ENCODE measurements around the gene COG7.

COG7 gene

DNA sequence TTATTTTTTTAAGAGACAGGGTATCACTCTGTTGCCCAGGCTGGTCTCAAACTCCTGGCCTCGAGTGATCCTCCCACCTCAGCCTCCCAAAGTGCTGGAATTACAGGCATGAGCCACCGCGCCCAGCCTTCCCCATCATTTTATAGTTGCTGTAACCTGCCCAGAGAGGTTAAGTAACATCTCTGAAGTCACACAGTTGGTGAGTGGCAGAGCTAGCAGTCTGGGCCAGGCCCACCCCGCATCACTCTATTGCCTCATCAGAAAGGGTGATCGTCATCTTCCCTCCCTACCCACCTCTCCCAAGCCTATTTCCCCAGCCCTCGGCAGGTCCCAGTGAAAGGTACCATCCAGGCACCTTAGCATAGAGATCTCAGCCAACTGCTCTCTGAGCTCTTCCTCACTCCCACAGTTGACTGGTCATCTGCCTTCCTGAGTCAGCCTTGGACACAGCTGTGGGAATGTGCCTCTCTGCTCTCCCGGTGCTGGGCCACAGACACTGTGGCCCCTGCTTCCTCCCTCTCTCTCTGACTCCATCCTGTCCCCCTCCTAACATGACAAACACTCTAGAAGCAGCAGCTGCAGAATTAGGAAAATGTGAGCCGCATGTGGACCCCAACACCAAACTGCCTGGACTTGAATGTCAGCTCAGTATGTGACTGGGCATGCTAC is 93.8 kb downstream of the COG7 start:
- no peak for DNase-seq (ENCODE audit: low read depth in 3 of 3)

- no peak for DNase-seq (ENCODE audit: low read depth in 3 of 3)
Measured at GRCh38 chr16:23357761-23358290, 95.2 kb downstream of the COG7 start.

DNA sequence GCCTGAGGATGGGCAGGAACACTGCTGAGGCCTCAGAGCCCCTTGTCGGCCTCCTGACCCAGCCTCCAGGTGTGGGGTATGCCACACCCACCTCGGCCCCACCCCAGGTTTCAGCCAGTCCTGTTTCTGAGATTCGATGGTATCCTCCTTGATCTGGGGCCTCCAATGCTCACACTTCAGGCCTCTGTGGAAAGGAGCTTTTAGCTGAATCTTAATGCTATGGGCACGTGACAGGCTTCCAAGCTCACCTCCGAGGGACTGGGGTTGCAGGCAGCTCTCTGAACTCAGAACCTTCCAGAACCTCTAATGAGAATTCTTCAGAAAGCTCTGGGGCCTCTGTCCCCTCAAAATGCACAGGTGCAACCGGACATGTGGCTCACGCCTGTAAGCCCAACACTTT is 96.0 kb downstream of the COG7 start:
- DNase-seq (ENCODE audit: low read depth in 3 of 3): no peak

GRCh38 chr16:23355106-23355670 is 97.8 kb downstream of the COG7 start:
- no peak for DNase-seq (ENCODE audit: low read depth in 3 of 3)

GRCh38 chr16:23354246-23354645 is 98.7 kb downstream of the COG7 start:
- no peak for DNase-seq (ENCODE audit: low read depth in 3 of 3)

- no peak for DNase-seq (ENCODE audit: low read depth in 3 of 3)
Measured at GRCh38 chr16:23353440-23353839, 99.5 kb downstream of the COG7 start.

GRCh38 chr16:23351360-23351759 is 101.6 kb downstream of the COG7 start:
- DNase-seq (ENCODE audit: low read depth in 3 of 3): no peak

GRCh38 chr16:23348579-23349469 is 104.2 kb downstream of the COG7 start:
- DNase-seq (ENCODE audit: low read depth in 3 of 3): no peak

GRCh38 chr16:23345237-23345636 is 107.8 kb downstream of the COG7 start:
- DNase-seq (ENCODE audit: low read depth in 3 of 3): no peak

GRCh38 chr16:23343643-23344612 is 109.1 kb downstream of the COG7 start:
- DNase-seq (ENCODE audit: low read depth in 3 of 3): no peak

DNA sequence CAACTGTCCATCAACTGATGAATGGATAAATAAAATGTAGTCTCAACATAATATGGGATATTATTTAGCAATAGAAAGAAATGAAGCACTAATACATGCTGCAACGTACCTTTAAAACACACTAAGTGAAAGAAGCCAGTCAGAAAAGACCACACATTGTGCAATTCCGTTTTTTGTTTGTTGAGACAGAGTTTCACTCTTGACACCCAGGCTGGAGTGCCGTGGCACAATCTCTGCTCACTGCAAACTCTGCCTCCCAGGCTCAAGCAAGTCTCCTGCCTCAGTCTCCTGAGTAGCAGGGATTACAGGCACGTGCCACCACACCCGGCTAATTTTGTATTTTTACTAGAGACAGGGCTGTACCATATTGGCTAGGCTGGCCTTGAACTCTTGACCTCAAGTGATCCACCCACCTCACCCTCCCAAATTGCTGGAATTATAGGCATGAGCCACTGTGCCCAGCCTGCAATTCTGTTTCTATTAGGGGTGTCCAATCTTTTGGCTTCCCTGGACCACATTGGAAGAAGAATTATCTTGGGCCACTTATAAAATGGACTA is 110.8 kb downstream of the COG7 start:
- DNase-seq (ENCODE audit: low read depth in 3 of 3): no peak

DNA sequence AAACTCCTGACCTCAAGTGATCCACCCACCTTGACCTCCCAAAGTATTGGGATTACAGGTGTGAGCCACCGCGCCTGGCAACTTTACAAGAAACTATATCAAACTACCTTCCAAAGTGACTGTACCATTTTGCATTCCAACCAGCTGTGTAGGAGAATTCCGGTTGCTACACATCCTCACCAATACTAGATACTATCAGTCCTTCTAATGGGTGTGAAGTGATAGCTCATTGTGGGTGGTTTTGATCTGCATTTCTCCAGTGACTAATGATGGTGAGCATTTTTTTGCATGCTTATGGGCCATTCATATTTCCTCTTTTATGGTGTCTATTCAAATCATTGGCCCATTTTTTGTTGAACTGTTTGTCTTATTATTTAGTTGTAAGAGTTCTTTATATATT is 113.2 kb downstream of the COG7 start:
- no peak for DNase-seq (ENCODE audit: low read depth in 3 of 3)
